ENCODE measurements around the gene SPATA6L. TPM values are rescaled to one million over a fixed set of nuclear protein-coding genes. Genes with fewer than 3 reads are reported as not detected.

The SPATA6L gene
- total and polyA plus RNA-seq, 9 of the 15 experiments (the other 6 are each of a cell fraction or from before 2014, with no cell fraction given): 0.03 to 1.00 (median 0.08) TPM; not detected in 4

GRCh38 chr9:4585135-4585534, 81.1 kb downstream of the SPATA6L start:
- H3K9me3 ChIP-seq (replicated peaks; ENCODE audit: control insufficient read depth, insufficient read depth, low read depth, low read length): no peaks in the 10 kb centered on the region
- no peak overlapping the region for H3K9ac ChIP-seq (ENCODE audit: insufficient read depth in 1 of 2, low read depth in 2 of 2, low read length in 2 of 2)
- no peaks in the 10 kb centered on the region for H4K20me1 ChIP-seq (replicated peaks; ENCODE audit: control insufficient read depth, insufficient read depth, low read length)
- in situ Hi-C loops (cut with MboI): no loop called here
- ATAC-seq (no peak), DNase-seq (ENCODE audit: extremely low read depth in 1 of 4, low spot score in 3 of 4) (no peak), FAIRE-seq (no peak)
- intact Hi-C loops (cut with micrococcal nuclease): no loop called here
- no TSS peak for BruUV-seq (replicated peaks)
- TF ChIP-seq CBFA2T2 (conservative IDR thresholded peaks at IDR 0.05): no peak
- no peak for TF ChIP-seq E2F3 (CRISPR knock-in tag; IDR thresholded peaks at IDR 0.05)
- no peak for TF ChIP-seq RBM34 (IDR thresholded peaks at IDR 0.05; ENCODE audit: borderline replicate concordance, insufficient read depth, low read length)
- TF ChIP-seq KLF1 (tag; IDR thresholded peaks at IDR 0.05): no peak
- peak; percentile 57 for TF ChIP-seq EHMT2 (IDR thresholded peaks at IDR 0.05)
- no peak for TF ChIP-seq GTF2A2 (tag; IDR thresholded peaks at IDR 0.05)
- no peak for TF ChIP-seq GATA2 (CRISPR knock-in tag; IDR thresholded peaks at IDR 0.05)
- TF ChIP-seq SRSF7 (optimal IDR thresholded peaks at IDR 0.05; ENCODE audit: low read depth, low read length): no peak
- peak; percentile 83 for TF ChIP-seq REST (IDR thresholded peaks at IDR 0.05; ENCODE audit: borderline replicate concordance)
- no peak for TF ChIP-seq REST (CRISPR knock-in tag; IDR thresholded peaks at IDR 0.05; ENCODE audit: low read depth)
- TF ChIP-seq SNRNP70 (optimal IDR thresholded peaks at IDR 0.05; ENCODE audit: low read depth, low read length): no peak
- TF ChIP-seq MYNN (IDR thresholded peaks at IDR 0.05): no peak
- TF ChIP-seq MYNN (CRISPR knock-in tag; IDR thresholded peaks at IDR 0.05): no peak
- no peak for TF ChIP-seq NFRKB (IDR thresholded peaks at IDR 0.05; ENCODE audit: low read depth)
- TF ChIP-seq GMEB1 (CRISPR knock-in tag; IDR thresholded peaks at IDR 0.05): no peak
- TF ChIP-seq GABPB2 (CRISPR knock-in tag; conservative IDR thresholded peaks at IDR 0.05): no peak
- no peak for TF ChIP-seq PURB (CRISPR knock-in tag; IDR thresholded peaks at IDR 0.05; ENCODE audit: low read depth)
- 0% methylated on average over 5 of the region's 5 CpGs for WGBS (ENCODE audit: insufficient coverage, low coverage, missing lambda C conversion rate)
- no peak overlapping the region for H3K27ac ChIP-seq (ENCODE audit: extremely low read depth, low read depth, low read length)
- no peak overlapping the region for H3K4me3 ChIP-seq
- H3K4me2 ChIP-seq (ENCODE audit: insufficient read depth, low read length): no peak overlapping the region
- no peaks in the 10 kb centered on the region for H3K9me1 ChIP-seq (ENCODE audit: control insufficient read depth, insufficient read depth, low read length)
- H3K27me3 ChIP-seq (ENCODE audit: control insufficient read depth in 2 of 2, insufficient read depth in 2 of 2, low read length in 2 of 2): peaks cover 0 to 5% of the 10 kb centered on the region in 2 experiments; a peak in 1 of 5 replicates
- POLR2A ChIA-PET: no interaction called here
- H3K4me1 ChIP-seq (replicated peaks in 1 of 2; ENCODE audit: control insufficient read depth in 2 of 2, insufficient read depth in 2 of 2, low read length in 2 of 2): no peaks in the 10 kb centered on the region
- no peak overlapping the region for H2AFZ ChIP-seq (ENCODE audit: low read depth, low read length)
- no peaks in the 10 kb centered on the region for H3K79me2 ChIP-seq (ENCODE audit: control insufficient read depth, insufficient read depth, low read length)
- no peaks in the 10 kb centered on the region for H3K36me3 ChIP-seq (ENCODE audit: control insufficient read depth, insufficient read depth, low read length)
- CTCF ChIA-PET (ENCODE audit: low intra/inter-chr PET ratio): no interaction called here

Data from K562 (cell line).